Muscle layer of duodenum (tissue), 2 donors: ENCODE measurements around the gene NPIPB8.
"Not testable (repeated sequence)": the region's sequence is repeated elsewhere in the genome, so short reads cannot be mapped to it uniquely, and the experiment has no call there.

Experiments
- H3K27ac ChIP-seq: one replicate; pipeline ENCODE4 v1.7.0; 2013; ENCODE audit warnings: mild to moderate bottlenecking, low read length
- H3K27me3 ChIP-seq: one replicate; pipeline ENCODE4 v1.7.0; 2013; ENCODE audit warnings: low read depth, mild to moderate bottlenecking, control low read depth, low read length
- H3K36me3 ChIP-seq, 2 donors: one replicate each; pipeline ENCODE4 v1.7.0; 2013; ENCODE audit warnings: low read length in 2 of 2, control low read depth in 1 of 2, mild to moderate bottlenecking in 1 of 2; ENCODE audit not compliant: insufficient read depth in 2 of 2, control insufficient read depth in 1 of 2
- H3K4me1 ChIP-seq, 2 donors: one replicate each; pipeline ENCODE4 v1.7.0; 2013; ENCODE audit warnings: low read length in 2 of 2, mild to moderate bottlenecking in 2 of 2, control low read depth in 1 of 2, moderate library complexity in 1 of 2; ENCODE audit not compliant: insufficient read depth in 2 of 2, control insufficient read depth in 1 of 2
- H3K4me3 ChIP-seq, 2 donors: one replicate each; pipeline ENCODE4 v1.7.0; 2013; ENCODE audit warnings: low read length in 2 of 2, low read depth in 1 of 2, mild to moderate bottlenecking in 1 of 2
- H3K9me3 ChIP-seq, 2 donors: one replicate each; pipeline ENCODE4 v1.7.0; 2013; ENCODE audit warnings: low read length in 2 of 2, control low read depth in 1 of 2, mild to moderate bottlenecking in 1 of 2; ENCODE audit not compliant: control insufficient read depth in 1 of 2
- donor health status: healthy.

The NPIPB8 gene

DNA sequence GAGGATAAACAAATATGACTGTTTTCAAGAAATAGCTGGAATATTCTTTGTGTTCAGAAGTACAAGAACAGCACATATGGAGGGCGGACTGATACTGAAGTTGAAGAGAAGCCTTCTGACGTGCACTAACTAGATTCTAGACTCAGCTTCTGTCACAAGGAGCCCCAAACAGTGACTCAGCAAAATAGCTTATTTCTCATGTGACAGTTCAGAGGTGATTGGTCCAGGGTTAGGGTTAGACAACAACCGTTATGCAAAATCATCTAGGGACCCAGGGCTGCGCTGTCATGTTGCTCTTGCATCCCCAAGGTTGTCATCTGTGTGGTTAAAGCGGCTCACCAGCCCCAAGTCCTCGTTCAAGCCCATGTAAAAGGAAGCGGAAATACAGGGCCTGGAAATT, 29.6 kb downstream of the NPIPB8 start:
- H3K4me3 ChIP-seq, H3K36me3 ChIP-seq, H3K4me1 ChIP-seq, H3K27me3 ChIP-seq, H3K9me3 ChIP-seq, H3K27ac ChIP-seq: not testable (repeated sequence)

GRCh38 chr16:28668199-28668598, 30.3 kb downstream of the NPIPB8 start:
- not testable (repeated sequence) for H3K9me3 ChIP-seq, H3K36me3 ChIP-seq, H3K27ac ChIP-seq, H3K4me1 ChIP-seq, H3K4me3 ChIP-seq, H3K27me3 ChIP-seq

DNA sequence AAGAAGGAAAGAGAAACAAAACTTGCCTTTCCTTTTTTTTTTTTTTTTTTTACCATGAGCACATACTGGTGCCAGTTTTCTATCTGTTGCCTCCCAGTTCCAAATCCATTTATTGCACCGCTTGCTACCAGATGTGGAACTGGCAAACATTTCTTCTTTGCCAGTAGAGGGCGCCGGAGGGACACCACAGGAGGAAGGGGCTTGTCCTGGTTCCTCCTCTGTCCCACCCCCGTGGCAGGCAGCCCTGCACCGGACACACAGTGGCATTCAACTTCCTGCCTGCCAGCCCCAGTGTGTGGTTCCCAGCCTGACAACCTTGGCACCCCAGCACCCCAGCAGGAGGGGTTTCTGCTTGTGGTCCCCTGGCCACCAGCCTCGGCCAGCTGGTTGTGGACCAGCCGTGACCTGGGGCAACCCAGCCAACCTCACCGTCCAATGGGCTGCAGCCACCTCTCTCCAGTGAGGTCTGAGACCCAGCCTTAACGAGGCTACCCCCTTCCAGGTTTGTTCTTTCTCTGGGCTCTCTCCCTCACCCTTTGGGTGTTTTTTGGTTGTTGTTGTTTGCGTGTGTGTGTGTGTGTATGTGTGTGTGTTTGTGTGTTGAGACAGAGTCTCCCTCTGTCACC, 50.6 kb downstream of the NPIPB8 start:
- H3K9me3 ChIP-seq, H3K27me3 ChIP-seq, H3K4me3 ChIP-seq, H3K36me3 ChIP-seq, H3K27ac ChIP-seq, H3K4me1 ChIP-seq: not testable (repeated sequence)

- not testable (repeated sequence) for H3K4me1 ChIP-seq, H3K4me3 ChIP-seq
Measured at GRCh38 chr16:28689425-28689824, 51.6 kb downstream of the NPIPB8 start.

GRCh38 chr16:28691722-28692121, 53.9 kb downstream of the NPIPB8 start:
- H3K4me3 ChIP-seq, H3K9me3 ChIP-seq, H3K27ac ChIP-seq, H3K4me1 ChIP-seq, H3K36me3 ChIP-seq, H3K27me3 ChIP-seq: not testable (repeated sequence)

More at GRCh38 chr16:28689425-28689824, 51.6 kb downstream of the NPIPB8 start:
- not testable (repeated sequence) for H3K27ac ChIP-seq, H3K36me3 ChIP-seq, H3K27me3 ChIP-seq, H3K9me3 ChIP-seq

DNA sequence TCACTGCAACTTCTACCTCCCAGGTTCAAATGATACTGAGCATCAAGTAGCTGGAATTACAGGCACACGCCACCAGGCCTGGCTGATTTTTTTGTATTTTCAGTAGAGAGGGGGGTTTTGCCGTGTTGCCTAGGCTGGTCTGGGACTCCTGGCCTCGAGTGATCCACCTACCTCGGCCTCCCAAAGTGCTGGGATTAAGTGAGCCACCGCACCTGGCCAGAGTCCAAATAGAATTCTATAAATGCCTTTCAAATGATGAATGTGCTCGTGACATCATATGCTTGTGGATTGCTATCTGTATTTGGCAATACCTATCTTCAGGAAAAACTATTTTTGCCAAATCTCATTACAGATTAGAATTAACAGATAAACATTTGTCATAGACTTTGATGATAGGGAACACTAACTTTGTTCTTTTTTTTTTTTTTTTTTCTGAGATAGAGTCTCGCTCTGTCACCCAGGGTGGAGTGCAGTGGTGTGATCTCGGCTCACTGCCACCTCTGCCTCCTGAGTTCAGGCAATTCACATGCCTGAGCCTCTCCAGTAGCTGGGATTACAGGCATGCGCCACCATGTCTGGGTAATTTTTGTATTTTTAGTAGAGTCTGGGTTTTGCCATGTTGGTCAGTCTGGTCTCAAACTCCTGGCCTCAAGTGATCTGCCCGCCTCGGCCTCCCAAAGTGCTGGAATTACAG, 55.5 kb downstream of the NPIPB8 start:
- not testable (repeated sequence) for H3K27me3 ChIP-seq, H3K27ac ChIP-seq, H3K36me3 ChIP-seq, H3K9me3 ChIP-seq, H3K4me3 ChIP-seq, H3K4me1 ChIP-seq

DNA sequence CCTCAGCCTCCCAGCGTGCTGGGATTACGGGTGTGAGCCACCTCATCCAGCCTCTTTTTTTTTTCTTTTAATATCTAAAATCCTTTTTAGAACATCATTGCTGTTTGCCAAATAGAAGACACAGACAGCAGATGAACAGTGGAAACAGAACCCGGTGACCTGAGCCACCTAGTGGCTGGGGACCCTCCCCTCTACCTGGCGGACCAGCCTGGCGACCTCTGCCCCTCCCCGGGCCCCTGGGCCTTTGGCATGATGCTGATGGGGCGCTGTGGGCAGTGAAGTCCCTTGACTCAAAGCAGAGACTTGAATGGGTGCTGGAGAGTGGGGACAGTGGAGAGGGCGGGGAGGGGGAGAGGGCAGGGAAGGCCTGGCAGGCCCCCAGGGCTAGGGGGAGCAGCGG, 61.9 kb downstream of the NPIPB8 start:
- not testable (repeated sequence) for H3K27me3 ChIP-seq, H3K27ac ChIP-seq, H3K4me3 ChIP-seq, H3K36me3 ChIP-seq, H3K9me3 ChIP-seq, H3K4me1 ChIP-seq

DNA sequence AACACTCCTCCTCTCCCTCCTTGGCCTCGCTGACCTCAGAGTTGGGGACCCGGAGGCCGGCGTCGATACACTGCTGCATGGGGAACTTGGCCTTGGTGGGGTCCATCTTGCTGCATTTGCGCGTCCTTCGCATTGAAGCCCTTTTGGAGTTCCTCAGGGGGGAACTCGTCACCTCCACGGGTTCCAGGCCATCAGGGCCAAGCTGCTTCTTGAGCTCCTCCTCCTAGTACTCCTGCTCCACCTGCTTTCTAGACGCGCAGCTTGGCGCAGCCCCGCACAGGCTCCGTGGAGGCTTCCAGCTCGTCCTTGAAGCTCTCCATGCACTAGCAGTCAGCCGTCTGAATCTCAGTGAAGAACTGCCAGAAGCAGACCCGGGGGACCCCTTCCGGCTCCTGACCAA, 62.5 kb downstream of the NPIPB8 start:
- H3K9me3 ChIP-seq, H3K4me1 ChIP-seq, H3K36me3 ChIP-seq, H3K4me3 ChIP-seq, H3K27ac ChIP-seq, H3K27me3 ChIP-seq: not testable (repeated sequence)

DNA sequence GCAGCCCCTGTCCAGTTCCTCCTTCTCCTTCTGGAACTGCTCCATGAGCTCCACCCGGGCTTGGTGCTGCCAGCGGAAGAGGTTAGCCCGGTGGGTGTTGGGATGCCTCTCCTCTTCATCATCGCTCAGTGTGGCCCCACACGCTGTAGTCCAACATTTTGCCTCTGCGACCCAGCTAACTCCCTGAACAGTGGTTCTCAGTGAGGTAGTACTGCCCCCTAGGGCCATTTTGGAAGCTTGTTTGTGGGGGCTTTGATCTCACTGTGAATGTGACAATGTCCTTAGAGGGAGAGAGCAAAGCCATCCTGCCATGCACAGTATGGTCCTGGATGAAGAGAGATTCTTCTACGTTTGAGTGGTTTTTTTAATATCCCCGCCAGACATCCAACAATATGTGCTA, 63.5 kb downstream of the NPIPB8 start:
- not testable (repeated sequence) for H3K36me3 ChIP-seq, H3K4me3 ChIP-seq, H3K27ac ChIP-seq, H3K27me3 ChIP-seq, H3K9me3 ChIP-seq, H3K4me1 ChIP-seq

- H3K27me3 ChIP-seq, H3K36me3 ChIP-seq, H3K9me3 ChIP-seq, H3K27ac ChIP-seq, H3K4me3 ChIP-seq, H3K4me1 ChIP-seq: not testable (repeated sequence)
Measured at GRCh38 chr16:28704246-28704645, 66.4 kb downstream of the NPIPB8 start.
